ENCODE results near the gene PPP1R16B.

The PPP1R16B gene

GRCh38 chr20:38877483-38877882 is 72.0 kb downstream of the PPP1R16B start:
- DNase-seq (ENCODE audit: low read depth), result no peak

- DNase-seq (ENCODE audit: low read depth), result no peak
Measured at GRCh38 chr20:38878866-38879265, 73.4 kb downstream of the PPP1R16B start.

- no peak for DNase-seq (ENCODE audit: low read depth)
Measured at GRCh38 chr20:38880952-38881735, 75.6 kb downstream of the PPP1R16B start.

GRCh38 chr20:38881806-38882440 is 76.4 kb downstream of the PPP1R16B start:
- DNase-seq (ENCODE audit: low read depth), result no peak

GRCh38 chr20:38882600-38882999 is 77.1 kb downstream of the PPP1R16B start:
- no peak for DNase-seq (ENCODE audit: low read depth)

- no peak for DNase-seq (ENCODE audit: low read depth)
Measured at GRCh38 chr20:38883081-38883980, 77.8 kb downstream of the PPP1R16B start.

GRCh38 chr20:38883981-38884733 is 78.7 kb downstream of the PPP1R16B start:
- DNase-seq (ENCODE audit: low read depth), result no peak

GRCh38 chr20:38885357-38885756 is 79.9 kb downstream of the PPP1R16B start:
- no peak for DNase-seq (ENCODE audit: low read depth)

- DNase-seq (ENCODE audit: low read depth), result no peak
Measured at GRCh38 chr20:38888059-38888831, 82.7 kb downstream of the PPP1R16B start.

GRCh38 chr20:38889050-38889449 is 83.6 kb downstream of the PPP1R16B start:
- DNase-seq (ENCODE audit: low read depth), result no peak

- DNase-seq (ENCODE audit: low read depth), result no peak
Measured at GRCh38 chr20:38889792-38890496, 84.4 kb downstream of the PPP1R16B start.

GRCh38 chr20:38890497-38890818 is 85.0 kb downstream of the PPP1R16B start:
- DNase-seq (ENCODE audit: low read depth), result no peak

GRCh38 chr20:38892091-38892981 is 86.8 kb downstream of the PPP1R16B start:
- DNase-seq (ENCODE audit: low read depth), result no peak

- DNase-seq (ENCODE audit: low read depth), result no peak
Measured at GRCh38 chr20:38893056-38893564, 87.6 kb downstream of the PPP1R16B start.

GRCh38 chr20:38893565-38894090 is 88.1 kb downstream of the PPP1R16B start:
- DNase-seq (ENCODE audit: low read depth), result peak; percentile 63

GRCh38 chr20:38894091-38894847 is 88.8 kb downstream of the PPP1R16B start:
- no peak for DNase-seq (ENCODE audit: low read depth)

GRCh38 chr20:38895098-38895949 is 89.8 kb downstream of the PPP1R16B start:
- DNase-seq (ENCODE audit: low read depth), result no peak
